ENCODE results near the gene AKIRIN2. TPM values are rescaled to one million over a fixed set of nuclear protein-coding genes. Genes with fewer than 3 reads are reported as not detected.

Gene AKIRIN2
- total and polyA plus RNA-seq, 9 of the 15 experiments (the other 6 are each of a cell fraction or from before 2014, with no cell fraction given): 5.8 to 63.9 (median 28.1) TPM

DNA sequence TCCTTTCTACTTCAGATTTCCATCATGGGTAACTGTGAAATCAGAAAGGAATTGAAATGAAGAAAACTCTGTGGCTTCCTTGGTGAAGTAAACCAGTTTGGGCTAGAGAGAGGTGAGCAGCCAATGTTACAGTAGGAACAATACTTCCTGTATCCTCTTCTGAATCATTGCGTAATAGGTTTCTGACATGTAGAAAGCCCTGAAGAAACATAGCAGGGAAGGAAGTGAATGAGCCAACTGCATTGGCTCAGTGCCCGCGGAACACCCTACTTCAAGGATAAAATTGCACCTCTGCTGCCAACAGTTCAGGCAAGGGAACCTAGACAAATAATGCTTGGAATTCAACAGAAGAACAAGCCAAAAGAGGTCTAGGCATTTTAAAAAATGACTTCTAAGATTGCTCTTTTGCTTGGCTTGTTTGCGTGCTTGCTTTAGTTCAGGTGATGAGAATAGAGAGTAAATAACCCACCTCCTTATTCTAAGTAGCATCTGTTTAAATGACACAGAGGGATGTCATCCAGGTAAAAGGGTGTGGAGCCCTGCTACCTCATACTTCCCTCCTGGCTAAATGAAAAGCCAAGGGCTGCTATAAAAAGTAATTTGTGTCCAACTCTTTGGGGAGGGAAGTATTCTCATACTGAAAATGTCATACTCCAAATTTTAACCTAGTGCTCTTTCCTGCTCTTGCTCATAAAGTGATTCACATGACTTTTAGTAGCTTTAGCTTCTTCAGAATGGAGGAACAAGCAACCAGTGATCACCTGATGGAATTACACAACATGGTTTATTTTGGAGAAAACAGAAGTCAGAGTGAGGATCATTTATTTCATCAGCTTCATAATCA lies 30.0 kb upstream of the AKIRIN2 start (continued):
- TF ChIP-seq ATF7 (IDR thresholded peaks at IDR 0.05) (peak; percentile 85), SRSF7 (optimal IDR thresholded peaks at IDR 0.05; ENCODE audit: low read depth, low read length) (no peak), CC2D1A (IDR thresholded peaks at IDR 0.05) (no peak), RBM34 (IDR thresholded peaks at IDR 0.05; ENCODE audit: borderline replicate concordance, insufficient read depth, low read length) (no peak), CREM (IDR thresholded peaks at IDR 0.05; ENCODE audit: low read depth) (peak; percentile 49; the same call in 1 of the 2 replicates), EP400 (IDR thresholded peaks at IDR 0.05) (0 out of 2 replicates have a peak, but pooled peaks have one; percentile 28), BRCA1 (IDR thresholded peaks at IDR 0.05) (no peak), BRCA1 (CRISPR knock-in tag; IDR thresholded peaks at IDR 0.05) (no peak), TCFL5 (CRISPR knock-in tag; conservative IDR thresholded peaks at IDR 0.05) (no peak), ZNF134 (CRISPR knock-in tag; conservative IDR thresholded peaks at IDR 0.05) (no peak), CBX5 (IDR thresholded peaks at IDR 0.05; ENCODE audit: borderline replicate concordance, low read depth) (0 out of 2 replicates have a peak, but pooled peaks have one; percentile 38), BHLHE40 (IDR thresholded peaks at IDR 0.05; ENCODE audit: low read length) (0 out of 2 replicates have a peak, but pooled peaks have one; percentile 13), ZNF445 (CRISPR knock-in tag; IDR thresholded peaks at IDR 0.05; ENCODE audit: low read depth) (no peak), ESRRA (IDR thresholded peaks at IDR 0.05; ENCODE audit: borderline replicate concordance, low read depth) (peak; percentile 39; the same call in 1 of the 2 replicates), ZNF584 (CRISPR knock-in tag; IDR thresholded peaks at IDR 0.05; ENCODE audit: low read depth) (0 out of 2 replicates have a peak, but pooled peaks have one; percentile 51), FIP1L1 (IDR thresholded peaks at IDR 0.05; ENCODE audit: low read depth, low read length, poor library complexity, severe bottlenecking) (no peak), EP300 (IDR thresholded peaks at IDR 0.05; ENCODE audit: low read length) (peak; percentile 53; the same call in 1 of the 2 replicates), BRF1 (IDR thresholded peaks at IDR 0.05; ENCODE audit: borderline replicate concordance, extremely low read depth, insufficient read length) (no peak)
- TF ChIP-seq, protein P1, sequence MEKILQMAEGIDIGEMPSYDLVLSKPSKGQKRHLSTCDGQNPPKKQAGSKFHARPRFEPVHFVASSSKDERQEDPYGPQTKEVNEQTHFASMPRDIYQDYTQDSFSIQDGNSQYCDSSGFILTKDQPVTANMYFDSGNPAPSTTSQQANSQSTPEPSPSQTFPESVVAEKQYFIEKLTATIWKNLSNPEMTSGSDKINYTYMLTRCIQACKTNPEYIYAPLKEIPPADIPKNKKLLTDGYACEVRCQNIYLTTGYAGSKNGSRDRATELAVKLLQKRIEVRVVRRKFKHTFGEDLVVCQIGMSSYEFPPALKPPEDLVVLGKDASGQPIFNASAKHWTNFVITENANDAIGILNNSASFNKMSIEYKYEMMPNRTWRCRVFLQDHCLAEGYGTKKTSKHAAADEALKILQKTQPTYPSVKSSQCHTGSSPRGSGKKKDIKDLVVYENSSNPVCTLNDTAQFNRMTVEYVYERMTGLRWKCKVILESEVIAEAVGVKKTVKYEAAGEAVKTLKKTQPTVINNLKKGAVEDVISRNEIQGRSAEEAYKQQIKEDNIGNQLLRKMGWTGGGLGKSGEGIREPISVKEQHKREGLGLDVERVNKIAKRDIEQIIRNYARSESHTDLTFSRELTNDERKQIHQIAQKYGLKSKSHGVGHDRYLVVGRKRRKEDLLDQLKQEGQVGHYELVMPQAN (IDR thresholded peaks at IDR 0.05; ENCODE audit: borderline replicate concordance): no peak
- TF ChIP-seq, protein P2, sequence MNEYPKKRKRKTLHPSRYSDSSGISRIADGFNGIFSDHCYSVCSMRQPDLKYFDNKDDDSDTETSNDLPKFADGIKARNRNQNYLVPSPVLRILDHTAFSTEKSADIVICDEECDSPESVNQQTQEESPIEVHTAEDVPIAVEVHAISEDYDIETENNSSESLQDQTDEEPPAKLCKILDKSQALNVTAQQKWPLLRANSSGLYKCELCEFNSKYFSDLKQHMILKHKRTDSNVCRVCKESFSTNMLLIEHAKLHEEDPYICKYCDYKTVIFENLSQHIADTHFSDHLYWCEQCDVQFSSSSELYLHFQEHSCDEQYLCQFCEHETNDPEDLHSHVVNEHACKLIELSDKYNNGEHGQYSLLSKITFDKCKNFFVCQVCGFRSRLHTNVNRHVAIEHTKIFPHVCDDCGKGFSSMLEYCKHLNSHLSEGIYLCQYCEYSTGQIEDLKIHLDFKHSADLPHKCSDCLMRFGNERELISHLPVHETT (CRISPR knock-in tag; conservative IDR thresholded peaks at IDR 0.05 in 1 of 2, IDR thresholded peaks at IDR 0.05 in 1 of 2): peak in 1 of 2 experiments; percentile 52; a peak in 1 of 4 replicates
- TF ChIP-seq, protein P3, sequence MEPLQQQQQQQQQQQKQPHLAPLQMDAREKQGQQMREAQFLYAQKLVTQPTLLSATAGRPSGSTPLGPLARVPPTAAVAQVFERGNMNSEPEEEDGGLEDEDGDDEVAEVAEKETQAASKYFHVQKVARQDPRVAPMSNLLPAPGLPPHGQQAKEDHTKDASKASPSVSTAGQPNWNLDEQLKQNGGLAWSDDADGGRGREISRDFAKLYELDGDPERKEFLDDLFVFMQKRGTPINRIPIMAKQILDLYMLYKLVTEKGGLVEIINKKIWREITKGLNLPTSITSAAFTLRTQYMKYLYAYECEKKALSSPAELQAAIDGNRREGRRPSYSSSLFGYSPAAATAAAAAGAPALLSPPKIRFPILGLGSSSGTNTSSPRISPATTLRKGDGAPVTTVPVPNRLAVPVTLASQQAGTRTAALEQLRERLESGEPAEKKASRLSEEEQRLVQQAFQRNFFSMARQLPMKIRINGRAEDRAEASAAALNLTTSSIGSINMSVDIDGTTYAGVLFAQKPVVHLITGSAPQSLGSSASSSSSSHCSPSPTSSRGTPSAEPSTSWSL (CRISPR knock-in tag; IDR thresholded peaks at IDR 0.05; ENCODE audit: borderline replicate concordance): no peak
- TF ChIP-seq, protein P4, sequence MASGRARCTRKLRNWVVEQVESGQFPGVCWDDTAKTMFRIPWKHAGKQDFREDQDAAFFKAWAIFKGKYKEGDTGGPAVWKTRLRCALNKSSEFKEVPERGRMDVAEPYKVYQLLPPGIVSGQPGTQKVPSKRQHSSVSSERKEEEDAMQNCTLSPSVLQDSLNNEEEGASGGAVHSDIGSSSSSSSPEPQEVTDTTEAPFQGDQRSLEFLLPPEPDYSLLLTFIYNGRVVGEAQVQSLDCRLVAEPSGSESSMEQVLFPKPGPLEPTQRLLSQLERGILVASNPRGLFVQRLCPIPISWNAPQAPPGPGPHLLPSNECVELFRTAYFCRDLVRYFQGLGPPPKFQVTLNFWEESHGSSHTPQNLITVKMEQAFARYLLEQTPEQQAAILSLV (tag; IDR thresholded peaks at IDR 0.05): peak; percentile 96
